Fibroblast of lung (primary cell): ENCODE data around the gene IRF4. TPM values are rescaled to one million over a fixed set of nuclear protein-coding genes. Genes with fewer than 3 reads are reported as not detected.

Experiments
- DNase-seq, 2 donors: peaks; one replicate each; pipeline versions ENCODE4 v3.0.0 to v3.0.0-alpha.2; 2010; ENCODE audit warnings: low read depth in 2 of 2
- H2AFZ ChIP-seq: 2 replicates; pipeline ENCODE4 v1.5.1; 2012; ENCODE audit warnings: low read length, control low read depth, inconsistent platforms
- H3K27ac ChIP-seq: 2 replicates; pipeline ENCODE4 v1.5.1; 2011; ENCODE audit warnings: low read length, control low read depth; ENCODE audit not compliant: insufficient read depth
- H3K27me3 ChIP-seq: 2 replicates; pipeline ENCODE4 v1.5.1; 2011; ENCODE audit warnings: mild to moderate bottlenecking, low read length; ENCODE audit not compliant: control insufficient read depth, insufficient read depth
- H3K36me3 ChIP-seq: 2 replicates; pipeline ENCODE4 v1.5.1; 2011; ENCODE audit warnings: low read length; ENCODE audit not compliant: control insufficient read depth, insufficient read depth
- H3K4me1 ChIP-seq: 2 replicates; pipeline ENCODE4 v1.5.1; 2011; ENCODE audit warnings: low read length; ENCODE audit not compliant: control insufficient read depth, insufficient read depth; ENCODE audit errors: extremely low read depth
- H3K4me2 ChIP-seq: 2 replicates; pipeline ENCODE4 v1.5.1; 2011; ENCODE audit warnings: low read length, control low read depth; ENCODE audit not compliant: insufficient read depth; ENCODE audit errors: extremely low read depth
- H3K4me3 ChIP-seq, 4 experiments: fragments of 200-600 bp in 1 of 4; sonication (generic) in 1 of 4; replicated peaks in 1 of 4; 2 replicates each; pipeline ENCODE4 v1.5.1; 2011 to 2016; ENCODE audit warnings: low read length in 4 of 4, low read depth in 3 of 4, mild to moderate bottlenecking in 3 of 4, control low read depth in 2 of 4, inconsistent platforms in 1 of 4, mixed read lengths in 1 of 4; ENCODE audit not compliant: insufficient read depth in 1 of 4; ENCODE audit errors: control extremely low read depth in 1 of 4
- H3K79me2 ChIP-seq: 2 replicates; pipeline ENCODE4 v1.5.1; 2012; ENCODE audit warnings: mild to moderate bottlenecking, low read length, inconsistent platforms; ENCODE audit not compliant: control insufficient read depth, insufficient read depth
- H3K9ac ChIP-seq: 2 replicates; pipeline ENCODE4 v1.5.1; 2011; ENCODE audit warnings: mild to moderate bottlenecking, low read length, control low read depth; ENCODE audit not compliant: insufficient read depth
- H3K9me3 ChIP-seq: 2 replicates; pipeline ENCODE4 v1.5.1; 2012; ENCODE audit warnings: low read depth, low read length; ENCODE audit not compliant: control insufficient read depth, insufficient read depth
- H4K20me1 ChIP-seq: 2 replicates; pipeline ENCODE4 v1.5.1; 2011; ENCODE audit warnings: low read length; ENCODE audit not compliant: control insufficient read depth, insufficient read depth; ENCODE audit errors: extremely low read depth
- CTCF ChIP-seq, 2 donors: IDR thresholded peaks in 1 of 2; conservative IDR thresholded peaks in 1 of 2; 1 replicate in 1 of 2; 2 replicates in 1 of 2; pipeline ENCODE4 v1.5.1; 2011 to 2012; ENCODE audit warnings: low read length in 2 of 2, control low read depth in 1 of 2, inconsistent platforms in 1 of 2, low read depth in 1 of 2, mild to moderate bottlenecking in 1 of 2
- EZH2 ChIP-seq: IDR thresholded peaks from 2 replicates; pipeline ENCODE4 v1.5.1; 2012; ENCODE audit warnings: low read length, control low read depth, mild to moderate bottlenecking; ENCODE audit errors: missing control alignments
- polyA plus RNA-seq, 2 donors: library from polyadenylated mRNA; depleted of rRNA in 1 of 2; stranded (reverse) in 1 of 2; unstranded in 1 of 2; fragments of >200 nt; gene quantifications; 2 replicates each; pipeline ENCODE4 v1.2.1, GENCODE V29; 2011 to 2012; ENCODE audit warnings: missing spikeins in 1 of 2
- total RNA-seq: library from RNA; depleted of rRNA; stranded (reverse); fragments of >200 nt; gene quantifications from 2 replicates; pipeline ENCODE4 v1.2.1, GENCODE V29; 2014

The IRF4 gene
- total and polyA plus RNA-seq, 2 donors (not counting 1 experiment from before 2014, with no cell fraction given), result under 0.01 to 0.01 TPM

GRCh38 chr6:451336-451735 is 59.8 kb downstream of the IRF4 start:
- H3K9ac ChIP-seq, result no peak overlapping the region
- no peak overlapping the region for H3K4me2 ChIP-seq
- no peaks in the 10 kb centered on the region for H3K4me1 ChIP-seq
- H4K20me1 ChIP-seq, result no peaks in the 10 kb centered on the region
- no peak overlapping the region for H3K27ac ChIP-seq
- H3K36me3 ChIP-seq, result no peaks in the 10 kb centered on the region
- H3K4me3 ChIP-seq, result no peak overlapping the region
- TF ChIP-seq CTCF (conservative IDR thresholded peaks at IDR 0.05 in 1 of 2, IDR thresholded peaks at IDR 0.05 in 1 of 2; ENCODE audit: low read depth in 1 of 2, low read length in 2 of 2), result no peak
- TF ChIP-seq EZH2, result no peak
- H2AFZ ChIP-seq, result no peak overlapping the region
- no peaks in the 10 kb centered on the region for H3K27me3 ChIP-seq
- DNase-seq, result no peak
- no peaks in the 10 kb centered on the region for H3K9me3 ChIP-seq
- H3K79me2 ChIP-seq, result no peaks in the 10 kb centered on the region

GRCh38 chr6:451847-452246 is 60.3 kb downstream of the IRF4 start:
- H3K4me1 ChIP-seq, result no peaks in the 10 kb centered on the region
- H4K20me1 ChIP-seq, result no peaks in the 10 kb centered on the region
- no peak for DNase-seq
- no peak overlapping the region for H2AFZ ChIP-seq
- TF ChIP-seq EZH2 (no peak), CTCF (conservative IDR thresholded peaks at IDR 0.05 in 1 of 2, IDR thresholded peaks at IDR 0.05 in 1 of 2; ENCODE audit: low read depth in 1 of 2, low read length in 2 of 2) (no peak)
- no peaks in the 10 kb centered on the region for H3K79me2 ChIP-seq
- no peaks in the 10 kb centered on the region for H3K36me3 ChIP-seq
- no peak overlapping the region for H3K27ac ChIP-seq
- H3K9me3 ChIP-seq, result no peaks in the 10 kb centered on the region
- H3K4me3 ChIP-seq, result no peak overlapping the region
- no peaks in the 10 kb centered on the region for H3K27me3 ChIP-seq
- no peak overlapping the region for H3K4me2 ChIP-seq
- H3K9ac ChIP-seq, result no peak overlapping the region

- H3K27me3 ChIP-seq, result no peaks in the 10 kb centered on the region
- H3K36me3 ChIP-seq, result no peaks in the 10 kb centered on the region
- DNase-seq, result no peak
- H3K4me3 ChIP-seq, result no peak overlapping the region
- TF ChIP-seq CTCF (conservative IDR thresholded peaks at IDR 0.05 in 1 of 2, IDR thresholded peaks at IDR 0.05 in 1 of 2; ENCODE audit: low read depth in 1 of 2, low read length in 2 of 2), result no peak
- no peak for TF ChIP-seq EZH2
- no peak overlapping the region for H3K27ac ChIP-seq
- no peaks in the 10 kb centered on the region for H3K79me2 ChIP-seq
- H3K4me1 ChIP-seq, result no peaks in the 10 kb centered on the region
- no peak overlapping the region for H3K4me2 ChIP-seq
- H3K9ac ChIP-seq, result no peak overlapping the region
- H2AFZ ChIP-seq, result no peak overlapping the region
- no peaks in the 10 kb centered on the region for H3K9me3 ChIP-seq
- H4K20me1 ChIP-seq, result no peaks in the 10 kb centered on the region
Observed at GRCh38 chr6:452301-453067, 60.9 kb downstream of the IRF4 start.
